Esophagus squamous epithelium (tissue), 4 donors: Measurements from ENCODE around the gene PGP.

ENCODE experiments used
- CTCF ChIP-seq, 6 experiments: fragments of 450-650 bp in 4 of 6; fragments of 200-600 bp in 2 of 6; sonication (generic) in 2 of 6; IDR thresholded peaks; one replicate each; pipeline ENCODE4 v1.5.1; 2016 to 2019; ENCODE audit warnings: antibody characterized with exemption in 6 of 6, mild to moderate bottlenecking in 4 of 6, moderate library complexity in 4 of 6
- POLR2A ChIP-seq, 4 donors: fragments of 450-650 bp; IDR thresholded peaks; one replicate each; pipeline ENCODE4 v1.6.1; 2017; ENCODE audit warnings: antibody characterized with exemption in 4 of 4, mild to moderate bottlenecking in 4 of 4, moderate library complexity in 3 of 4

- no peak for TF ChIP-seq CTCF (IDR thresholded peaks at IDR 0.05)
- TF ChIP-seq POLR2A (IDR thresholded peaks at IDR 0.05), result no peak
Measured at GRCh38 chr16:2246301-2246885, 31.8 kb upstream of the PGP start.
